Right atrium auricular region (tissue), 2 donors: ENCODE data around the gene KRTAP10-8. TPM values are rescaled to one million over a fixed set of nuclear protein-coding genes. Genes with fewer than 3 reads are reported as not detected.
A peak's percentile ranks its signal among the peaks of the same experiment; 100 is the strongest.

Experiments
- DNase-seq: peaks from one replicate; pipeline ENCODE4 v3.0.0-alpha.2; 2019; ENCODE audit warnings: low spot score
- H3K27ac ChIP-seq, 2 donors: fragments of 200-600 bp; sonication (generic); 1 replicate in 1 of 2; 2 replicates in 1 of 2; pipeline ENCODE4 v1.5.1; 2016 to 2019
- H3K27me3 ChIP-seq, 2 donors: fragments of 200-600 bp; sonication (generic); one replicate each; pipeline versions ENCODE4 v1.5.1 to v1.6.0; 2017 to 2019
- H3K36me3 ChIP-seq: fragments of 200-600 bp; sonication (generic); one replicate; pipeline ENCODE4 v1.5.1; 2016
- H3K4me1 ChIP-seq, 2 donors: fragments of 200-600 bp; sonication (generic); one replicate each; pipeline versions ENCODE4 v1.5.1 to v1.6.0; 2017 to 2019
- H3K4me3 ChIP-seq, 2 donors: fragments of 200-600 bp; sonication (generic); 1 replicate in 1 of 2; 2 replicates in 1 of 2; pipeline ENCODE4 v1.5.1; 2017 to 2019; ENCODE audit warnings: mild to moderate bottlenecking in 1 of 2, moderate library complexity in 1 of 2
- H3K9me3 ChIP-seq, 2 donors: fragments of 200-600 bp; sonication (generic); one replicate each; pipeline ENCODE4 v1.5.1; 2019
- CTCF ChIP-seq, 2 donors: fragments of 200-600 bp; sonication (generic); IDR thresholded peaks; one replicate each; pipeline ENCODE4 v1.5.1; 2019; ENCODE audit warnings: antibody characterized with exemption in 2 of 2
- total RNA-seq, 2 donors: library from RNA; depleted of rRNA; stranded (reverse); fragments of >200 nt; gene quantifications; one replicate each; pipeline ENCODE4 v1.1.0, GENCODE V29; 2016

The KRTAP10-8 gene
- total RNA-seq, 2 donors from 2014 or later, result not detected

GRCh38 chr21:44614961-44615391, 3.1 kb downstream of the KRTAP10-8 start:
- H3K4me3 ChIP-seq, result no peak overlapping the region
- no peaks in the 10 kb centered on the region for H3K27me3 ChIP-seq
- H3K36me3 ChIP-seq, result no peaks in the 10 kb centered on the region
- no peak for TF ChIP-seq CTCF (IDR thresholded peaks at IDR 0.05)
- no peak overlapping the region for H3K27ac ChIP-seq
- H3K9me3 ChIP-seq, result peaks cover 3 to 5% of the 10 kb centered on the region in 2 donors
- no peaks in the 10 kb centered on the region for H3K4me1 ChIP-seq
- peak; percentile 47 for DNase-seq

- H3K9me3 ChIP-seq, result peaks cover 0 to under 1% of the 10 kb centered on the region in 2 donors
- H3K4me3 ChIP-seq, result no peak overlapping the region
- no peaks in the 10 kb centered on the region for H3K4me1 ChIP-seq
- H3K27me3 ChIP-seq, result no peaks in the 10 kb centered on the region
- no peak overlapping the region for H3K27ac ChIP-seq
- no peaks in the 10 kb centered on the region for H3K36me3 ChIP-seq
- peak; percentile 30 for DNase-seq
- no peak for TF ChIP-seq CTCF (IDR thresholded peaks at IDR 0.05)
These were observed 3.6 kb downstream of the KRTAP10-8 start for GRCh38 chr21:44615466-44615865.

DNA sequence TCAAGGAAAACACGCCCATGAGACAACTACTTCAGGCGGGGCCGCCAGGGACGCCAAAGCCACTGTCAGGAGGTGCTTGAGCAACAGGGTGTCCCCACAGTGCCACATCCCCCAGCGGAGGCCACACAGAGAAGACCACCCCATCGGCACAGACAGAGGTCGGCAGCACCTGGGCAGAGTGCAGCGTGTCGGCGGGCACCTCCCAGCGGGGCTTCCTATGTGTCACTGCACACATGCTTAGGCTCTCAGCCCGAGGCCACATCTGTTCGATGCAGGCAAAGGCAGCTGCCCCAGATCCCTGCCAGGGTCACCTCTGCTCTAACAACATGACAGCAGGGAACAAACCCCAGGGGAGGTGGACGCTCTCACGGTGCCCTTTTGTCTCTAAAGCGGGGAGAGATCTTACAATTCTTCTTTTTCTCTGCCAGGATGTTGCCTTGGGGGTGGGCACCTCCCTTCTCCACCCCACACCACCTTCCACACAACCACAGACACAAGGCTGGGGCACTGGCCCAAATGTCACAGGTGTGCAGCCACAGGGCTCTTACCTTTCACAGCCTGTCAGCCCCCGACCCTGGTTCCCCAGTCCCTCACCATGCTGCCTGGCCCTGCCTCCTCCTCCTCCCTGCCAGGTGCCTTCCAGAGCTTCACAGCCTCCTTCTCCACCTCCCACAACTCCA, 4.2 kb downstream of the KRTAP10-8 start:
- no peak overlapping the region for H3K4me3 ChIP-seq
- H3K36me3 ChIP-seq, result no peaks in the 10 kb centered on the region
- H3K9me3 ChIP-seq, result no peaks in the 10 kb centered on the region
- no peaks in the 10 kb centered on the region for H3K27me3 ChIP-seq
- DNase-seq, result peak; percentile 34
- no peak overlapping the region for H3K27ac ChIP-seq
- TF ChIP-seq CTCF (IDR thresholded peaks at IDR 0.05), result no peak
- no peaks in the 10 kb centered on the region for H3K4me1 ChIP-seq

GRCh38 chr21:44616591-44616926, 4.7 kb downstream of the KRTAP10-8 start:
- no peak overlapping the region for H3K4me3 ChIP-seq
- no peaks in the 10 kb centered on the region for H3K36me3 ChIP-seq
- H3K27me3 ChIP-seq, result no peaks in the 10 kb centered on the region
- no peak overlapping the region for H3K27ac ChIP-seq
- no peaks in the 10 kb centered on the region for H3K4me1 ChIP-seq
- no peak for TF ChIP-seq CTCF (IDR thresholded peaks at IDR 0.05)
- DNase-seq, result peak; percentile 26
- no peaks in the 10 kb centered on the region for H3K9me3 ChIP-seq

- Histone ChIP-seq H3K27me3 (no peaks in the 10 kb centered on the region), H3K9me3 (no peaks in the 10 kb centered on the region), H3K4me3 (no peak overlapping the region), H3K36me3 (no peaks in the 10 kb centered on the region), H3K27ac (no peak overlapping the region), H3K4me1 (no peaks in the 10 kb centered on the region)
- no peak for TF ChIP-seq CTCF (IDR thresholded peaks at IDR 0.05)
- DNase-seq, result peak; percentile 53
These were observed 5.2 kb downstream of the KRTAP10-8 start for GRCh38 chr21:44617071-44617501.

DNA sequence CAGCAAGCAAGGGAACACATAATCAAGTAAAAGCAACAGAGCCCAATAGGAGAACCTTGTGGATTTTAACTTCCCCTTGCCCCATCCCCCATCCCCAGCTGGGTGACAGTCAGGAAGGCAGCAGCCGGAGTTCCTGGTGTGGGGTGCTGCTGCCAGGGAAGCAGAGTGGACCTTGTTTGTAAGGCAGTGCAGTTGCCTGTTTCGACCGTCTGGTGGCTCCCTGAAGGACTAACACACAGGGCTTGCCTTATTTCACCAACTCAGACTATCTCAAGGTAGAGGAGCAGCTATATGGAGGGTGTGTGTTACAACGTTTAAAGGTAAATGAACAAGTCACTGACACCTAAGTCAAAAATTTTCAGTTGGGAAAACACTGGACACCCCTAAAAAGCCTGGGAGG, 6.6 kb downstream of the KRTAP10-8 start:
- no peaks in the 10 kb centered on the region for H3K27me3 ChIP-seq
- H3K4me3 ChIP-seq, result no peak overlapping the region
- H3K4me1 ChIP-seq, result no peaks in the 10 kb centered on the region
- no peak overlapping the region for H3K27ac ChIP-seq
- peak in 1 of 2 donors; percentile 37 for TF ChIP-seq CTCF (IDR thresholded peaks at IDR 0.05)
- DNase-seq, result peak; percentile 58
- peaks cover 0 to 6% of the 10 kb centered on the region in 2 donors for H3K9me3 ChIP-seq
- H3K36me3 ChIP-seq, result no peaks in the 10 kb centered on the region
